H9 (cell line): ENCODE measurements around the gene TECPR2. TPM values are rescaled to one million over a fixed set of nuclear protein-coding genes. Genes with fewer than 3 reads are reported as not detected.

Source experiments
- DNase-seq: peaks from one replicate; pipeline ENCODE4 v3.0.0-alpha.2; 2017
- H2AFZ ChIP-seq: one replicate; pipeline ENCODE4 v1.6.1; 2013; ENCODE audit warnings: mild to moderate bottlenecking, low read length, control low read depth, moderate library complexity
- H2AK5ac ChIP-seq: 2 replicates; pipeline ENCODE4 v1.6.1; 2013; ENCODE audit warnings: low read length, control low read depth, mixed read lengths; ENCODE audit not compliant: insufficient read length
- H2BK120ac ChIP-seq: one replicate; pipeline ENCODE4 v1.6.1; 2013; ENCODE audit warnings: low read depth, mild to moderate bottlenecking, low read length, control low read depth, inconsistent platforms; ENCODE audit not compliant: poor library complexity, severe bottlenecking
- H2BK12ac ChIP-seq: 2 replicates; pipeline ENCODE4 v1.6.1; 2013; ENCODE audit warnings: low read length, control low read depth, mixed read lengths, low read depth; ENCODE audit not compliant: insufficient read length
- H2BK15ac ChIP-seq: 2 replicates; pipeline ENCODE4 v1.6.1; 2013; ENCODE audit warnings: low read depth, low read length, control low read depth
- H2BK20ac ChIP-seq: one replicate; pipeline ENCODE4 v1.6.1; 2013; ENCODE audit warnings: low read depth, mild to moderate bottlenecking, low read length, control low read depth, inconsistent platforms; ENCODE audit not compliant: poor library complexity, severe bottlenecking
- H2BK5ac ChIP-seq: 2 replicates; pipeline ENCODE4 v1.6.1; 2013; ENCODE audit warnings: low read length, control low read depth, mixed read lengths; ENCODE audit not compliant: insufficient read length
- H3K14ac ChIP-seq: 2 replicates; pipeline ENCODE4 v1.6.1; 2013; ENCODE audit warnings: low read length, control low read depth; ENCODE audit not compliant: insufficient read depth
- H3K18ac ChIP-seq: 2 replicates; pipeline ENCODE4 v1.6.1; 2013; ENCODE audit warnings: low read depth, mild to moderate bottlenecking, mixed read lengths, low read length, control low read depth; ENCODE audit not compliant: insufficient read length
- H3K23ac ChIP-seq: 2 replicates; pipeline ENCODE4 v1.6.1; 2013; ENCODE audit warnings: low read length, control low read depth, mixed read lengths, low read depth; ENCODE audit not compliant: insufficient read length
- H3K23me2 ChIP-seq: 2 replicates; pipeline ENCODE4 v1.6.1; 2013; ENCODE audit warnings: low read depth, mild to moderate bottlenecking, mixed read lengths, low read length, control low read depth; ENCODE audit not compliant: insufficient read length, poor library complexity, severe bottlenecking
- H3K27ac ChIP-seq: 2 replicates; pipeline ENCODE4 v1.5.1; 2013; ENCODE audit warnings: low read length, control low read depth, mixed read lengths, low read depth; ENCODE audit not compliant: insufficient read length
- H3K27me3 ChIP-seq: 2 replicates; pipeline ENCODE4 v1.6.1; 2013; ENCODE audit warnings: low read length, control low read depth, inconsistent platforms; ENCODE audit not compliant: insufficient read depth
- H3K4ac ChIP-seq: 2 replicates; pipeline ENCODE4 v1.6.1; 2013; ENCODE audit warnings: low read depth, mild to moderate bottlenecking, control low read depth, inconsistent platforms, low read length, moderate library complexity
- H3K4me1 ChIP-seq: 2 replicates; pipeline ENCODE4 v1.6.1; 2013; ENCODE audit warnings: low read length, control low read depth, inconsistent platforms; ENCODE audit not compliant: insufficient read depth
- H3K4me2 ChIP-seq: 2 replicates; pipeline ENCODE4 v1.6.1; 2013; ENCODE audit warnings: low read length, control low read depth, mixed read lengths; ENCODE audit not compliant: insufficient read length, insufficient read depth
- H3K56ac ChIP-seq: 2 replicates; pipeline ENCODE4 v1.6.1; 2013; ENCODE audit warnings: low read depth, mild to moderate bottlenecking, mixed read lengths, low read length, control low read depth; ENCODE audit not compliant: insufficient read length
- H3K79me1 ChIP-seq: 2 replicates; pipeline ENCODE4 v1.6.1; 2013; ENCODE audit warnings: low read depth, mild to moderate bottlenecking, moderate library complexity, low read length, control low read depth, inconsistent platforms; ENCODE audit not compliant: insufficient read depth, poor library complexity, severe bottlenecking
- H3K79me2 ChIP-seq: 2 replicates; pipeline ENCODE4 v1.6.1; 2013; ENCODE audit warnings: low read length, control low read depth, inconsistent platforms; ENCODE audit not compliant: insufficient read depth
- H3K9ac ChIP-seq: 2 replicates; pipeline ENCODE4 v1.6.1; 2013; ENCODE audit warnings: low read length, control low read depth, mixed read lengths; ENCODE audit not compliant: insufficient read length; ENCODE audit errors: extremely low read depth
- H3K9me3 ChIP-seq: one replicate; pipeline ENCODE4 v1.6.1; 2013; ENCODE audit warnings: low read depth, low read length, inconsistent platforms; ENCODE audit not compliant: control insufficient read depth
- H3T11ph ChIP-seq: one replicate; pipeline ENCODE4 v1.6.1; 2013; ENCODE audit warnings: mild to moderate bottlenecking, low read length, control low read depth, inconsistent platforms
- H4K20me1 ChIP-seq: one replicate; pipeline ENCODE4 v1.6.1; 2013; ENCODE audit not compliant: control insufficient read depth, insufficient read length, insufficient read depth
- H4K5ac ChIP-seq: 2 replicates; pipeline ENCODE4 v1.6.1; 2013; ENCODE audit warnings: low read depth, mild to moderate bottlenecking, mixed read lengths, low read length, control low read depth; ENCODE audit not compliant: insufficient read length
- H4K8ac ChIP-seq: replicated peaks from 2 replicates; pipeline ENCODE4 v1.6.1; 2013; ENCODE audit warnings: low read length, control low read depth, mixed read lengths, low read depth; ENCODE audit not compliant: insufficient read length
- H4K91ac ChIP-seq: 2 replicates; pipeline ENCODE4 v1.6.1; 2013; ENCODE audit warnings: low read depth, mild to moderate bottlenecking, moderate library complexity, mixed read lengths, low read length, control low read depth; ENCODE audit not compliant: insufficient read length
- H3K27ac Mint-ChIP-seq, 3 experiments: 2 replicates in 2 of 3; 3 replicates in 1 of 3; pipeline ENCODE4 v1.8.0; 2020 to 2021; ENCODE audit warnings: mixed read lengths in 3 of 3, mild to moderate bottlenecking in 1 of 3, moderate library complexity in 1 of 3
- H3K27me3 Mint-ChIP-seq: 2 replicates; pipeline ENCODE4 v1.8.0; 2021; ENCODE audit warnings: low read depth, mild to moderate bottlenecking, moderate library complexity, mixed read lengths
- H3K36me3 Mint-ChIP-seq, 3 experiments: 2 replicates in 2 of 3; 3 replicates in 1 of 3; pipeline ENCODE4 v1.8.0; 2020 to 2021; ENCODE audit warnings: low read depth in 3 of 3, mixed read lengths in 3 of 3; ENCODE audit not compliant: insufficient read depth in 1 of 3
- H3K4me1 Mint-ChIP-seq, 2 experiments: 2 replicates each; pipeline ENCODE4 v1.8.0; 2020; ENCODE audit warnings: mixed read lengths in 2 of 2
- H3K4me3 Mint-ChIP-seq, 2 experiments: 2 replicates in 1 of 2; 3 replicates in 1 of 2; pipeline ENCODE4 v1.8.0; 2020 to 2021; ENCODE audit warnings: mild to moderate bottlenecking in 2 of 2, mixed read lengths in 2 of 2, moderate library complexity in 1 of 2
- H3K9me3 Mint-ChIP-seq, 2 experiments: 2 replicates in 1 of 2; 3 replicates in 1 of 2; pipeline ENCODE4 v1.8.0; 2020; ENCODE audit warnings: mild to moderate bottlenecking in 2 of 2, mixed read lengths in 2 of 2, moderate library complexity in 1 of 2
- CTCF ChIP-seq: fragments of 200-600 bp; sonication (generic); conservative IDR thresholded peaks from 3 replicates; pipeline ENCODE4 v1.8.0; 2021; ENCODE audit warnings: antibody characterized with exemption, mild to moderate bottlenecking
- WGBS: extraction: QIAGEN DNeasy Blood & Tissue Kit; methylation state at CpG from one replicate; pipeline ENCODE4 v1.1.7; 2013; ENCODE audit warnings: missing lambda C conversion rate, low lambda C conversion rate, mixed read lengths; ENCODE audit not compliant: insufficient read length; ENCODE audit errors: extremely low coverage; 5-methylcytosine and 5-hydroxymethylcytosine counted together
- total RNA-seq: library from RNA; stranded (reverse); gene quantifications from 2 replicates; pipeline ENCODE4 v1.2.1, GENCODE V29; 2021

TECPR2 gene
- total RNA-seq, 1 experiment from 2014 or later: 15.4 TPM

GRCh38 chr14:102321456-102322422, 41.0 kb upstream of the TECPR2 start:
- H3K56ac ChIP-seq: no peak overlapping the region
- H3K9me3 ChIP-seq: no peaks in the 10 kb centered on the region
- no peak overlapping the region for H4K8ac ChIP-seq
- H2BK12ac ChIP-seq: no peak overlapping the region
- H3K27ac Mint-ChIP-seq: no peak overlapping the region
- H2AFZ ChIP-seq: no peak overlapping the region
- DNase-seq: no peak
- H2BK15ac ChIP-seq: no peak overlapping the region
- H3T11ph ChIP-seq: no peak overlapping the region
- no peak overlapping the region for H4K91ac ChIP-seq
- peaks cover 3% of the 10 kb centered on the region; the same call in 1 of the 2 replicates for H3K27me3 Mint-ChIP-seq
- no peak overlapping the region for H2BK20ac ChIP-seq
- H3K4me3 Mint-ChIP-seq: peak overlapping the region in 1 of 2 experiments; percentile 38; a peak in 1 of 5 replicates
- H3K23ac ChIP-seq: no peak overlapping the region
- TF ChIP-seq CTCF: no peak
- H3K4me2 ChIP-seq: no peak overlapping the region
- no peaks in the 10 kb centered on the region for H3K79me2 ChIP-seq
- no peaks in the 10 kb centered on the region for H4K20me1 ChIP-seq
- peaks cover 16% of the 10 kb centered on the region for H3K23me2 ChIP-seq
- no peak overlapping the region for H2AK5ac ChIP-seq
- no peak overlapping the region for H3K9ac ChIP-seq
- no peak overlapping the region for H2BK5ac ChIP-seq
- no peaks in the 10 kb centered on the region for H3K27me3 ChIP-seq
- H3K36me3 Mint-ChIP-seq: peaks cover 0 to 9% (median 4%) of the 10 kb centered on the region in 3 experiments; a peak in 6 of 7 replicates
- H3K18ac ChIP-seq: no peak overlapping the region
- H4K5ac ChIP-seq: no peak overlapping the region
- H3K4ac ChIP-seq: no peak overlapping the region
- no peak overlapping the region for H3K14ac ChIP-seq
- H3K4me1 ChIP-seq: no peaks in the 10 kb centered on the region; the same call in 1 of the 2 replicates
- no peak overlapping the region for H2BK120ac ChIP-seq
- H3K9me3 Mint-ChIP-seq: no peaks in the 10 kb centered on the region; a peak in 1 of 5 replicates
- WGBS: no CpG with 5 or more reads among the region's 12 CpGs
- no peaks in the 10 kb centered on the region for H3K79me1 ChIP-seq
- H3K27ac ChIP-seq: no peak overlapping the region
- H3K4me1 Mint-ChIP-seq: peaks cover 28 to 32% of the 10 kb centered on the region in 2 experiments
